Colonic mucosa (tissue), 4 donors: ENCODE data around the gene HDAC9. TPM values are rescaled to one million over a fixed set of nuclear protein-coding genes. Genes with fewer than 3 reads are reported as not detected.

Experiments used
- DNase-seq: peaks from one replicate; pipeline ENCODE4 v3.0.0-alpha.2; 2020
- H3K27ac ChIP-seq: fragments of 200-600 bp; one replicate; pipeline ENCODE4 v1.8.0; 2021
- H3K27me3 ChIP-seq: fragments of 200-600 bp; one replicate; pipeline ENCODE4 v1.8.0; 2021
- H3K36me3 ChIP-seq: fragments of 200-600 bp; one replicate; pipeline ENCODE4 v1.8.0; 2021
- H3K4me1 ChIP-seq: fragments of 200-600 bp; one replicate; pipeline ENCODE4 v1.8.0; 2021; ENCODE audit warnings: mild to moderate bottlenecking
- H3K4me3 ChIP-seq: fragments of 200-600 bp; one replicate; pipeline ENCODE4 v1.8.0; 2021
- H3K9ac ChIP-seq, 2 donors: one replicate each; pipeline ENCODE4 v1.7.0; 2013; ENCODE audit warnings: control low read depth in 2 of 2, low read depth in 2 of 2, low read length in 2 of 2
- H3K9me3 ChIP-seq: fragments of 200-600 bp; one replicate; pipeline ENCODE4 v1.8.0; 2021
- intact Hi-C: fragments of 100-400 bp; cut with DNase I; formaldehyde crosslinking; loops from one replicate; pipeline ENCODE4 v1.14.1; 2022
- total RNA-seq, 2 donors: library from RNA; stranded (reverse); fragmentation: NEBNext Ultra II Directional in 1 of 2; extraction: Animal tissue kit (Norgen Biotek cat#: 25700) in 1 of 2; gene quantifications; one replicate each; pipeline ENCODE4 v1.2.1, GENCODE V29; 2021
- TF ChIP-seq, protein P1 (sequence below): fragments of 200-600 bp; IDR thresholded peaks from one replicate; pipeline ENCODE4 v1.8.0; 2022; ENCODE audit warnings: antibody characterized with exemption, mild to moderate bottlenecking
- donor health status: healthy.
- donor health status: DM: no; HTN: no; CAD: no.
- donor health status: DM: no; HTN: no; CAD: no.

Gene HDAC9
- total RNA-seq, 2 donors from 2014 or later, result 2.6 to 8.7 TPM

DNA sequence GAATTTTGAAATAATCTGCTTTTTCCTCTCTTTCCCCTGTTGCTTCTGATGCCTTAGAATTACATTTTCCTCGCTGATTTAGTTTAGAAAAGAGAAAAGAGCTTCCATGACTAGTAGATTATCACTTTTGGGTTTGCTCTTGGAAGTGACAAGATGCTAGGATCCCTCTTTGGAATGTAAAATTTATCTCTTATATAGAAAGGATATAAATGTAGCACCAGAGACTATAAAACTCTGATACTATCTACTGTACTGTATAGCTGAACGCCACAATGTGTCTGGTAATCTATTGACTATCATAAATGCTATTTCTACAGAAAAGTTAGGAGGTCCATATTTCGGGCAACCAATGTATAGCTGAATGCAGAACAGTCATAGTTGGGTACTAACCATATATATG is 1.1 kb upstream of the HDAC9 start:
- no peak for DNase-seq
- Histone ChIP-seq H3K9me3 (no peaks in the 10 kb centered on the region), H3K27me3 (no peaks in the 10 kb centered on the region), H3K36me3 (no peaks in the 10 kb centered on the region), H3K9ac (no peak overlapping the region), H3K4me3 (no peak overlapping the region), H3K27ac (no peak overlapping the region), H3K4me1 (no peaks in the 10 kb centered on the region)
- TF ChIP-seq, protein P1, sequence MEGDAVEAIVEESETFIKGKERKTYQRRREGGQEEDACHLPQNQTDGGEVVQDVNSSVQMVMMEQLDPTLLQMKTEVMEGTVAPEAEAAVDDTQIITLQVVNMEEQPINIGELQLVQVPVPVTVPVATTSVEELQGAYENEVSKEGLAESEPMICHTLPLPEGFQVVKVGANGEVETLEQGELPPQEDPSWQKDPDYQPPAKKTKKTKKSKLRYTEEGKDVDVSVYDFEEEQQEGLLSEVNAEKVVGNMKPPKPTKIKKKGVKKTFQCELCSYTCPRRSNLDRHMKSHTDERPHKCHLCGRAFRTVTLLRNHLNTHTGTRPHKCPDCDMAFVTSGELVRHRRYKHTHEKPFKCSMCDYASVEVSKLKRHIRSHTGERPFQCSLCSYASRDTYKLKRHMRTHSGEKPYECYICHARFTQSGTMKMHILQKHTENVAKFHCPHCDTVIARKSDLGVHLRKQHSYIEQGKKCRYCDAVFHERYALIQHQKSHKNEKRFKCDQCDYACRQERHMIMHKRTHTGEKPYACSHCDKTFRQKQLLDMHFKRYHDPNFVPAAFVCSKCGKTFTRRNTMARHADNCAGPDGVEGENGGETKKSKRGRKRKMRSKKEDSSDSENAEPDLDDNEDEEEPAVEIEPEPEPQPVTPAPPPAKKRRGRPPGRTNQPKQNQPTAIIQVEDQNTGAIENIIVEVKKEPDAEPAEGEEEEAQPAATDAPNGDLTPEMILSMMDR, result no peak
- intact Hi-C loops, result no loop called here

DNA sequence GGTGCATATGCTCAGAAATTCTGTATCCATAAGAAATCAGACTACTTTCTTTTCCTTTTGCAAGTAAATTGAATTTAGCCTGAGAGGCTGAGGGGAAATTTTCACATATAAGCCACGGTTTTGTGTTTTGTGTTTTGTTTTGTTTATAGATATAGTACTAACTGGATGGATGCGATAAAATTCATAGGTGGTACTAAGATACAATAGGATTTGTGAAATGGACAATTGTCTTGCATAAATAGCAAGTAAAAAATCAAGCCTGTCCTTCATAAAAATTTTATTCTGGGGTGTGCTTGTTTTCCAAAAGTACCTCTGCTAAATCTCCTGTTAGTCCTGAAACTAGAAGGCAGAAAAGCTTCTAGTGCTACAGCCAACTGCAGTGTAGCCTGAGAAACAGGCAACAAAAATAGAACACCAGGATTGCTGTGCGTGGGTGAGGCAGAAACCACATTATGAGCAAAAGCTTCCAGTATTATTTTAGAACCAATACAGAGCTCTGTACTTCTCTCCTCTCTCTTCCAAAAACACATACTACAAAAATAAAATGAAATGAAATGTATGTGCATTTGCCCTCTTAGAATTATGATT is 634 bp upstream of the HDAC9 start:
- Histone ChIP-seq H3K4me3 (peak overlapping the region; percentile 8), H3K4me1 (no peaks in the 10 kb centered on the region), H3K27ac (peak overlapping the region; percentile 8), H3K36me3 (no peaks in the 10 kb centered on the region), H3K9me3 (no peaks in the 10 kb centered on the region), H3K27me3 (no peaks in the 10 kb centered on the region), H3K9ac (no peak overlapping the region)
- DNase-seq, result no peak
- intact Hi-C loops, result no loop called here
- TF ChIP-seq, protein P1, result no peak

DNA sequence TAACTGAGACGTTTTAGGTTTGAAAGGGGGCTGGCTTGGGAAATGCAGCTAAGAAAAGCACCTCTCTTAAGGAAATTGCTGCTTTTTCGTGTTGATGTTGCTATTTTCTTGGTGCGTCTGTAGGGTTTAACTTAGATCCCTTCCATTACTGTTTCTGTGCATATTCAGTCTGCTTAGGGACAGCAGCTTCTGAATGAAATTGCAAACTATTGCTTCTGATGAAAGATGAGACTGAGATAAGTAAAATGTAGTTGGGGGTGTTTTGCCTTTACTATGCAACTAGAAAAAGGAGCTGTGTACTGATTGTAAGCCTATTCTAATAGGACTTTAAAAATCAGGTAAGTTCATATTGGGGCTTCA is 772 bp downstream of the HDAC9 start:
- Histone ChIP-seq H3K36me3 (no peaks in the 10 kb centered on the region), H3K27me3 (no peaks in the 10 kb centered on the region), H3K9me3 (no peaks in the 10 kb centered on the region), H3K4me1 (no peaks in the 10 kb centered on the region), H3K9ac (peak overlapping the region in 1 of 2 donors; percentile 3), H3K4me3 (no peak overlapping the region), H3K27ac (no peak overlapping the region)
- intact Hi-C loops, result no loop called here
- DNase-seq, result no peak
- TF ChIP-seq, protein P1, result no peak

DNA sequence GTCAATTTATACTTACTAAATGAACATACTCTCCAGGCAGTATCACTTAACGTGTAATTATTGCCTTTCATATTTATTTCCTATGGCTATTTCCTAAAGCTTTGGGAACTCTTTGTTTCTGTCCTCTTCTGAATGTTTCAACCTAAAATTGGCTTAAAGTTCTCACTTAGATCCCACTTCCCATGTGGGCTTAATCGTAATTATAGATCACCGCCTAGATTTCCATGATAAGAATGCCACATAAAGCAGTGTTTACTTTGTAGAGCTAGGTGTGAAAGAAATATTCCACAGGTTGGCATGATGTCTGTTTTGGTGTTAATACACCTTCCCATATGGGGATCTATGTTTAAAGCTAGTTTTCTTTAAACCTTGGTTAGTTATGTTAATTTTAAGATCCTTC is 1.5 kb downstream of the HDAC9 start:
- H3K27me3 ChIP-seq, result no peaks in the 10 kb centered on the region
- H3K27ac ChIP-seq, result no peak overlapping the region
- H3K4me3 ChIP-seq, result no peak overlapping the region
- H3K9ac ChIP-seq, result no peak overlapping the region
- intact Hi-C loops, result no loop called here
- no peaks in the 10 kb centered on the region for H3K36me3 ChIP-seq
- TF ChIP-seq, protein P1, result no peak
- H3K4me1 ChIP-seq, result no peaks in the 10 kb centered on the region
- H3K9me3 ChIP-seq, result no peaks in the 10 kb centered on the region
- no peak for DNase-seq

DNA sequence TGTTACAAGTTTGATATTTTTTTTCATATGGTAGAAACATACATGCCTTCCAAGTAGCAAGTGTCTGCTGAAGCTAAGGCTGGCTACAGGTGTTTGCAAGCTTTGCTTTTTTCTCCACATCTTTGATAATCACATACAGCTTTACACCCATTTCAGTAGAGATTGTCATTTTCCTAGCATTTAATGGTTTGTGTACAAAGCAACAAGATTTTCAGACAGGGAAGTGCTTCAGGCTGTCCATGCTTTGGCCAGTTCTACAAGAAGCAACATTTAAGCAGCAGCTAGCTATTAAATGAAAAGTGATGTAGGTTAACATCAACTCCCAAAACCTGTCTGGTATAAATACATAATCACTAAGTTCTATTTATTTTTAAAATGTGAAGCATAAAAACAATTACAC is 2.3 kb downstream of the HDAC9 start:
- H3K36me3 ChIP-seq, result no peaks in the 10 kb centered on the region
- DNase-seq, result no peak
- intact Hi-C loops, result no loop called here
- no peak overlapping the region for H3K27ac ChIP-seq
- no peaks in the 10 kb centered on the region for H3K9me3 ChIP-seq
- H3K4me3 ChIP-seq, result no peak overlapping the region
- H3K9ac ChIP-seq, result no peak overlapping the region
- H3K27me3 ChIP-seq, result no peaks in the 10 kb centered on the region
- H3K4me1 ChIP-seq, result no peaks in the 10 kb centered on the region
- TF ChIP-seq, protein P1, result no peak

DNA sequence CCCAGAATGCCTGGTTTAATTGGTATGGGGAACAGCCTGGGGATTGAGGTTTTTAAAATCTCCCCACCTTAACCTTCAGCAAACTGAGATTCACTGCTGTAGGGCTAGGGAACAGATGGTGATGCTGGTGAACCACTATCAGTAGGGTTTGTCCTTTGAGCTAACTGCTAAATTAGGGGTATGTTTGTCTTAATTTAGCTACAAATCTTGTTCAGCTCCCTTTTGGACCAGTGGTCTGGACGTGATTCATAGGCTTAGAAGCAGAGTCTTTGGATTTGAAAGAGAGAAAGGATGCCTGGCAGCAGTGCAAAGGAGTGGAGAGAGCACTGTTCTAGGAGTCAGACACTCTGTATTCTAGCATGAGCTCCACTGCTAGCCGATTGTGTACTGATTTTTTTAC is 2.8 kb downstream of the HDAC9 start:
- no peak for DNase-seq
- Histone ChIP-seq H3K36me3 (no peaks in the 10 kb centered on the region), H3K9ac (no peak overlapping the region), H3K27me3 (no peaks in the 10 kb centered on the region), H3K4me3 (no peak overlapping the region), H3K27ac (no peak overlapping the region), H3K9me3 (no peaks in the 10 kb centered on the region), H3K4me1 (no peaks in the 10 kb centered on the region)
- TF ChIP-seq, protein P1, result no peak
- intact Hi-C loops, result no loop called here
